Stimulated activated CD8-positive, alpha-beta memory T cell treated with anti-CD3 and anti-CD28 coated beads, Interleukin-4, amount 100 ng/mL, for 1 hour (primary cell): ENCODE data around the gene NMRK2.
"Not testable (repeated sequence)": the region's sequence is repeated elsewhere in the genome, so short reads cannot be mapped to it uniquely, and the experiment has no call there.

Source experiments
- DNase-seq, 2 donors: peaks; one replicate each; pipeline ENCODE4 v3.0.0-alpha.2; 2020; ENCODE audit warnings: low read depth in 2 of 2, low spot score in 1 of 2

Gene NMRK2, protein sequence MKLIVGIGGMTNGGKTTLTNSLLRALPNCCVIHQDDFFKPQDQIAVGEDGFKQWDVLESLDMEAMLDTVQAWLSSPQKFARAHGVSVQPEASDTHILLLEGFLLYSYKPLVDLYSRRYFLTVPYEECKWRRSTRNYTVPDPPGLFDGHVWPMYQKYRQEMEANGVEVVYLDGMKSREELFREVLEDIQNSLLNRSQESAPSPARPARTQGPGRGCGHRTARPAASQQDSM

GRCh38 chr19:3932931-3933810, at the start of gene NMRK2:
Gene NMRK2, plus strand, starts transcription at chr19:3933069. Its CDS starts 603 bp downstream, at chr19:3933672.
- DNase-seq = no peak

DNA sequence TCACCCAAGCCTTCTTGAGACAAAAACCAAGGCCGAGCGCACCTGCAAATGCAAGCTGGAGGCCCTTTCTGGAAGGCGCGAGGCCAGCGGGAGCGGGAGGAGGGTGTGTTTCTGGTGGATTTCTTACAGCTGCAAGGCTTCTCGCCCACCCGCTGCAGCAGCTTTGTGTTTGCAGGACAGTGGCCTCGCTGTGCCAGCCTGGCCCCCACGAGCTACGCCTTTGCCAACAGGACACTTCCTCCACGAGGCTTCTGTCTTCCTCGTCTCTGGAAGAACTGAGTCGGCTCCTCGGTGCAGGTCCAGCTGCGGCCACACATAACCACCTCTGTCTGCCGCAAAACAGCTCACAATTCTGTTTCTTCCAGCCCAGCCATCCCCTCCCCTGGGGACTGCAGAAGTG, 42.3 kb upstream of the NMRK2 start:
- no peak for DNase-seq

- no peak for DNase-seq
These were observed 39.2 kb upstream of the NMRK2 start for GRCh38 chr19:3893509-3894179.

- not testable (repeated sequence) for DNase-seq
These were observed 37.9 kb upstream of the NMRK2 start for GRCh38 chr19:3894959-3895358.

- no peak for DNase-seq
These were observed 37.1 kb upstream of the NMRK2 start for GRCh38 chr19:3895788-3896187.

DNA sequence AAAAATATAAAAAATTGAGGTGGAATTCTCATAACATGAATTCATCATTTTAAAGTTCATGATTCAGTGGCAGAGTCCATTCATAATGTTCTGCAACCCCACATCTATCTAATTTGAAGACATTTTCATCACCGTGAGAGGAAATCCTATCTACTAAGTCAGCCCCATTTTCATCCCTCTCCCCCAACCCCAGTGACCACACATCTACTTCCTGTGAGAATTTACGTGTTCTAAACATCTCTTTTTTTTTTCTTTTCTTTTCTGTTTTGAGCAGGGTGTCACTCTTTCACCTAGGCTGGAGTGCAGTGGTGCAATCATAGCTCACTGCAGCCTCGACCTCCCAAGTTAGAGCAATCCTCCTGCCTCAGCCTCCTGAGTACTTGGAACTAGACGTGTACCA, 34.9 kb upstream of the NMRK2 start:
- no peak for DNase-seq

GRCh38 chr19:3898426-3898825, 34.4 kb upstream of the NMRK2 start:
- no peak for DNase-seq

DNA sequence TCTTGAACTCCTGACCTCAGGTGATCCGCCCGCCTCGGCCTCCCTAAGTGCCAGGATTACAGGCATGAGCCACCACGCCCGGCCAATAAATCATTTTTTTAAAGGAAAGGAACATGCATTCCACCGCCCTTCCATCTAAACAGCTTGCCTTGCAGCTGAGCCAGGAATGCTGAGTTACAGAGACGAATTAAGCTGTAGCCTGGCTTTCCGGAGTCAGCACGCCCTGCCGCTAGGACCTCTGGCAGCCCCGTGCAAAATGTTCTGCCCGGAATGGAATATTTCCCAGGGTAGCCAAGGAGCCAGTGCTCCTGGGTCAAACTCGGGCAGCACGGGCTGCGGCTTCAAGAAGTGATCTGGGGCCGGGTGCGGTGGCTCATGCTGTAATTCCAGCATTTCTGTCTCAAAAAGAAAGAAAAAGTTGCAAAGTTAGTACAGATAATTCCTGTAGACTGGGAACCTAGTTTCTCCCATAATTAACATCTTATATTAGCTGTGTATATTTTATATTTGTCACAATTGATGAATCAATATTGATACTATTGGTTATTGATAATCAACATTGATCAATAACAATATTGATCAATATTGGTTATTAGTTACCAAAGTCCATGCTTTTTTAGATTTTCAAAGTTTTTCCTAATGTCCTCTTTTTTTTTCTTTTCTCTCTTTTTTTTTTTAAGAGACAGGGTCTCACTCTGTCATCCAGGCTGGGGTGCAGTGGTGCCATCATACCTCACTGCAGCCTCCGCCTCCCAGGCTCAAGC, 33.2 kb upstream of the NMRK2 start:
- DNase-seq = no peak

GRCh38 chr19:3902317-3902973, 30.4 kb upstream of the NMRK2 start:
- no peak for DNase-seq

GRCh38 chr19:3904233-3904632, 28.6 kb upstream of the NMRK2 start:
- no peak for DNase-seq

GRCh38 chr19:3907626-3908265, 25.1 kb upstream of the NMRK2 start:
- DNase-seq = no peak

GRCh38 chr19:3908266-3909054, 24.4 kb upstream of the NMRK2 start:
- no peak for DNase-seq

GRCh38 chr19:3910105-3910504, 22.8 kb upstream of the NMRK2 start:
- DNase-seq = no peak

GRCh38 chr19:3914199-3914598, 18.7 kb upstream of the NMRK2 start:
- DNase-seq = no peak

DNA sequence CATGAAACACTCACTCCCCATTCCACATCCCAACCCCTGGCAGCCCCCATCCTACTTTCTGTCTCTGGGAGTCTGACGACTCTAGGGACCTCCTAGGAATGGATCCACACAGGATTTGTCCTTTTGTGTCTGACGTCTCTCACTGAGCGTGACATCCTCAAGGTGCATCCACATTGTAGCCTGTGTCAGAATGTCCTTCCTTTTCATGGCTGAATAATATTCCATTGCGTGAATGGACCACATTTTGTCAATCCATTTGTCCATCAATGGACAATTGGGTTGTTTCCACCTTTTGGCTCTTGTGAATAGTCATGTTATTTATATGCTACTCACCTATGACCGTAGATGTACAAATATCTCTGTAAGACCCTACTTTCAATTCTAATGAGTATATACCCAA, 16.8 kb upstream of the NMRK2 start:
- no peak for DNase-seq

DNA sequence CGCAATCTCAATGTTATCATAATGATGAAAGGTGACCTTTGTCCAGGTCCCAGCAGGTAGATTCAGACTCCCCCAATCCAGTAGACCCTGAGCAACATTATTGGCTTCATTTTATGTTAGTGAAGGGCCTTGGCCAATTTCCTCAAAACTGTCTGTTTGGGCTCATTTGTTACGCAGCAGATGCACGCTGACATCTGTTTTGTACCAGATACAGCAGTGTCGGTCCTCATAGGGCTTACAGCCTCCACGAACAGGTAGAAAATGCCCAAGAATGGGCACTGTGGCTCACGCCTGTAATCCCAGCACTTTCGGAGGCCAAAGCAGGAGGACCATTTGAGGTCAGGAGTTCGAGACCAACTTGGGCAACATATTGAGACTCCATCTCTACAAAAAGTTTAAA, 13.1 kb upstream of the NMRK2 start:
- no peak for DNase-seq

DNA sequence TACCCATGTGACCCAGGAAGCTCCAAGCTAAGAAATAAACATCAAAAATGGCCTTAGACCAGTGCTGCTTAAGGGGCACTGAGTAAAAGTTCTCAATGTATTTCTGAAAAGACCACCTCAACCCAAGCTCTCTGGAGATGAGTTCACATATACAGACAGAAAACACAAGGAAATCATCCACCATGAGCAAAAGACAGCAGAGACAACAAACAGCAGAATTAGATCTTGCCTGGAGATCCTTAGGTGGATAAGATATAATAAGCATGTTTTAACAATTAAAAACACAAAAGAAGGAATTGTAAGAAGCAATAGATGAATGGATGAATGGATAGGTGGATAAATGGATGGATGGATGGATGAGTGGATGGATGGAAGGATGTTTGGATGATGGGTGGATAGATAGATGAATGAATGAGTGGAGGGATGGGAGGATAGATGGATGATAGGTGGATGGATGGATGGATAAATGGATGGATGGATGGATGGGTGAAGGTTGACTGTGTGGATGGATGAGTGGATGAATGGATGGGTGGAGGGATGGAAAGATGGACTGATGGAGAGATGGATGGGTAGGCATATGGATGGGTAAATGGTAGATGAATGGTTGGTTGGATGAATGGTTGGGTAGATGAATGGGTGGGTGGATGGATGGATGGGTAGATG, 9.6 kb upstream of the NMRK2 start:
- DNase-seq = no peak

- DNase-seq = no peak
These were observed 9.0 kb upstream of the NMRK2 start for GRCh38 chr19:3923912-3924311.

GRCh38 chr19:3931041-3931440, 1.8 kb upstream of the NMRK2 start:
- no peak for DNase-seq
